SU-DHL-6 (cell line): ENCODE data around the gene DCAF4.

Source experiments
- EZH2phosphoT487 ChIP-seq: fragments of 200-600 bp; sonication (generic), shearing (Covaris generic); conservative IDR thresholded peaks from 2 replicates; pipeline ENCODE4 v1.6.1; 2018; ENCODE audit warnings: mild to moderate bottlenecking, antibody characterized with exemption, low read length, moderate library complexity, mixed read lengths
- TF ChIP-seq, protein P1 (sequence below): fragments of 200-600 bp; sonication (generic); IDR thresholded peaks from one replicate; pipeline ENCODE4 v1.5.1; 2017; ENCODE audit warnings: antibody characterized with exemption, mild to moderate bottlenecking, low read length, moderate library complexity; ENCODE audit not compliant: insufficient read depth, poor library complexity, severe bottlenecking

DNA sequence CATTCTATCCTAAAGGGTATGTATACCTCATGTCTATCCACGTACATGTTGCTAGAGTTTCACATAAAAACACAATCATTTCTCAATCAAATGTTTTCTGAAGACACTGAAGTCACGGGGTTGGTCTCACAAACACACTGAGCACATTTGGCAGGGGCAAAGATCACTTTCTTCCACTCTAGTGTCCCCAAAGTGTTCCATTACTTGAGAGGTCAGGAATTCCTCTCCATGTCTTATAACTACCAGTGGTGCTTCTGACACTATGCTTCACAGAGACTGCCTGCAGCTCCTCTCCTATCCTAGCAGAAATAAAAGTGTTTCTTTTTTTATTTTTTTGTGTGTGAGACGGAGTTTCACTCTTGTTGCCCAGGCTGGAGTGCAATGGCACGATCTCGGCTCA, 81.6 kb downstream of the DCAF4 start:
- TF ChIP-seq, protein P1, sequence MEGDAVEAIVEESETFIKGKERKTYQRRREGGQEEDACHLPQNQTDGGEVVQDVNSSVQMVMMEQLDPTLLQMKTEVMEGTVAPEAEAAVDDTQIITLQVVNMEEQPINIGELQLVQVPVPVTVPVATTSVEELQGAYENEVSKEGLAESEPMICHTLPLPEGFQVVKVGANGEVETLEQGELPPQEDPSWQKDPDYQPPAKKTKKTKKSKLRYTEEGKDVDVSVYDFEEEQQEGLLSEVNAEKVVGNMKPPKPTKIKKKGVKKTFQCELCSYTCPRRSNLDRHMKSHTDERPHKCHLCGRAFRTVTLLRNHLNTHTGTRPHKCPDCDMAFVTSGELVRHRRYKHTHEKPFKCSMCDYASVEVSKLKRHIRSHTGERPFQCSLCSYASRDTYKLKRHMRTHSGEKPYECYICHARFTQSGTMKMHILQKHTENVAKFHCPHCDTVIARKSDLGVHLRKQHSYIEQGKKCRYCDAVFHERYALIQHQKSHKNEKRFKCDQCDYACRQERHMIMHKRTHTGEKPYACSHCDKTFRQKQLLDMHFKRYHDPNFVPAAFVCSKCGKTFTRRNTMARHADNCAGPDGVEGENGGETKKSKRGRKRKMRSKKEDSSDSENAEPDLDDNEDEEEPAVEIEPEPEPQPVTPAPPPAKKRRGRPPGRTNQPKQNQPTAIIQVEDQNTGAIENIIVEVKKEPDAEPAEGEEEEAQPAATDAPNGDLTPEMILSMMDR: no peak
- TF ChIP-seq EZH2phosphoT487: no peak
